Measurements from ENCODE around the gene PRLR. TPM values are rescaled to one million over a fixed set of nuclear protein-coding genes. Genes with fewer than 3 reads are reported as not detected.

Gene PRLR
- total and polyA plus RNA-seq, 2 of the 8 experiments (the other 6 are each of a cell fraction or from before 2014, with no cell fraction given): 0.53 to 2.5 TPM

DNA sequence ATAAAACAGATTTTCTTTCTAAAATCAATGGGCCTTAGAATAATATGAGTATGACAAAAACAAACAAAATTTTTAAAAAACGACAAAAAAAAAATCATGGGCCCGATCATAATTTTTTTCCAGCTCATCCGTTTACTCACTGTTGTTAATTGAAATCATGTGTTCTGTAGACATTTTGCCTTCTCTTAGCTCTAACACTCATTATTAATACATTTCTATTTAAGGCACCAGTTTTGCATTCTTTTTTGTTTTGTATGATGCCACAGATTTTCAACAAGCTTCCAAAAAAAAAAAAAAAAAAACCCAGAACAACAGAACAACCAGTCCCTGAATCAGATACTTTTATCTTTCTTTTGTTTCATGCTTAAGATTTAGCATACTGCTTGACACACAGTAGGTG lies 86.4 kb downstream of the PRLR start:
- Histone ChIP-seq H2BK5ac (ENCODE audit: low read depth, low read length) (no peak overlapping the region), H2AFZ (ENCODE audit: low read length) (no peak overlapping the region), H3K27ac (ENCODE audit: low read depth, low read length) (no peak overlapping the region), H3K4me1 (replicated peaks in 1 of 4; ENCODE audit: control insufficient read depth in 3 of 4, insufficient read depth in 4 of 4, low read length in 3 of 4) (peaks cover 0 to 6% (median 0%) of the 10 kb centered on the region in 4 experiments; a peak in 1 of 7 replicates), H4K5ac (ENCODE audit: insufficient read length, low read depth, low read length) (no peak overlapping the region), H3K18ac (ENCODE audit: extremely low read depth, low read length) (no peak overlapping the region), H3K9ac (replicated peaks in 1 of 4; ENCODE audit: extremely low read depth in 1 of 4, low read depth in 3 of 4, low read length in 3 of 4) (no peak overlapping the region), H3K79me2 (ENCODE audit: control insufficient read depth in 1 of 2, insufficient read depth in 2 of 2, low read length in 2 of 2) (no peaks in the 10 kb centered on the region), H3K4me3 (ENCODE audit: extremely low read depth in 1 of 4, insufficient read depth in 2 of 4, low read depth in 3 of 4, low read length in 4 of 4) (no peak overlapping the region), H2BK15ac (ENCODE audit: low read length) (no peak overlapping the region), H3K79me1 (ENCODE audit: low read depth, low read length) (no peaks in the 10 kb centered on the region), H3K23me2 (ENCODE audit: low read depth, low read length) (no peaks in the 10 kb centered on the region), H3K27me3 (replicated peaks in 1 of 4; ENCODE audit: control insufficient read depth in 3 of 4, extremely low read depth in 1 of 4, insufficient read depth in 3 of 4, low read length in 3 of 4) (no peaks in the 10 kb centered on the region), H3K9me3 (ENCODE audit: insufficient read depth in 2 of 2, low read depth in 1 of 2, low read length in 1 of 2) (no peaks in the 10 kb centered on the region), H3K14ac (ENCODE audit: insufficient read length) (no peak overlapping the region), H4K91ac (replicated peaks; ENCODE audit: insufficient read length, low read length) (no peak overlapping the region), H3K4me2 (ENCODE audit: insufficient read depth in 1 of 2, low read depth in 2 of 2, low read length in 2 of 2) (no peak overlapping the region), H3K23ac (ENCODE audit: insufficient read length) (no peak overlapping the region), H4K20me1 (replicated peaks in 1 of 2; ENCODE audit: control insufficient read depth in 1 of 2, insufficient read depth in 2 of 2, low read length in 2 of 2) (no peaks in the 10 kb centered on the region), H2AK5ac (ENCODE audit: low read depth, low read length) (no peak overlapping the region), H3K56ac (replicated peaks; ENCODE audit: insufficient read length, low read depth, low read length) (no peak overlapping the region), H2BK12ac (ENCODE audit: low read depth, low read length) (no peak overlapping the region), H3K36me3 (ENCODE audit: control insufficient read depth in 2 of 4, insufficient read depth in 4 of 4, low read length in 3 of 4) (no peaks in the 10 kb centered on the region), H2BK20ac (ENCODE audit: low read length) (no peak overlapping the region), H4K8ac (ENCODE audit: extremely low read depth, insufficient read depth, low read length) (no peak overlapping the region), H2BK120ac (replicated peaks; ENCODE audit: low read depth, low read length) (no peak overlapping the region), H3K4ac (replicated peaks; ENCODE audit: insufficient read length, low read depth, low read length) (no peak overlapping the region)
- FAIRE-seq (no peak), DNase-seq (ENCODE audit: low read depth in 1 of 2, low spot score in 2 of 2) (no peak)
- no peak for TF ChIP-seq ZNF274 (IDR thresholded peaks at IDR 0.05; ENCODE audit: borderline replicate concordance, extremely low read depth, low read length)
- no peak for TF ChIP-seq SUZ12 (IDR thresholded peaks at IDR 0.05; ENCODE audit: low read length)
- no peak for TF ChIP-seq SRF (IDR thresholded peaks at IDR 0.05; ENCODE audit: low read depth, low read length)
- no peak for TF ChIP-seq JUND (IDR thresholded peaks at IDR 0.05; ENCODE audit: low read length)
- TF ChIP-seq ASH2L (IDR thresholded peaks at IDR 0.05; ENCODE audit: low read length): no peak
- TF ChIP-seq SP1 (IDR thresholded peaks at IDR 0.05; ENCODE audit: low read depth, low read length): no peak
- no peak for TF ChIP-seq CBX5 (IDR thresholded peaks at IDR 0.05; ENCODE audit: low read depth, low read length)
- TF ChIP-seq RFX5 (IDR thresholded peaks at IDR 0.05; ENCODE audit: borderline replicate concordance, low read depth, low read length): no peak
- no peak for TF ChIP-seq TCF12 (IDR thresholded peaks at IDR 0.05; ENCODE audit: low read depth, low read length)
- TF ChIP-seq E2F6 (IDR thresholded peaks at IDR 0.05): no peak
- no peak for TF ChIP-seq RBBP5 (IDR thresholded peaks at IDR 0.05; ENCODE audit: borderline replicate concordance, low read depth, low read length)
- TF ChIP-seq KDM1A (IDR thresholded peaks at IDR 0.05; ENCODE audit: borderline replicate concordance, low read length): no peak
- no peak for TF ChIP-seq SP2 (IDR thresholded peaks at IDR 0.05; ENCODE audit: low read length)
- ChIA-PET CTCF (ENCODE audit: partially characterized antibody) (interaction anchor here (0.6 kb wide), 1 partner anchor 13 kb away, joined by 3 read pairs; no protein-coding TSS in a partner anchor), POLR2A (ENCODE audit: partially characterized antibody) (interaction anchor here (0.6 kb wide), 2 partner anchors 13 to 346 kb away, joined by 4 to 6 read pairs; no protein-coding TSS in a partner anchor)
- 97% methylated on average over 3 of the region's 3 CpGs; no CpG with 5 or more reads in 1 of the 2 experiments for WGBS, 2 experiments (ENCODE audit: extremely low coverage in 1 of 2, insufficient coverage in 1 of 2, insufficient read length in 1 of 2, insufficient replicate concordance in 2 of 2, low coverage in 1 of 2, low lambda C conversion rate in 2 of 2, missing lambda C conversion rate in 1 of 2)
